HCT116 (cell line): ENCODE measurements around the gene MOB3A. TPM values are rescaled to one million over a fixed set of nuclear protein-coding genes. Genes with fewer than 3 reads are reported as not detected.
"Not testable (repeated sequence)": the region's sequence is repeated elsewhere in the genome, so short reads cannot be mapped to it uniquely, and the experiment has no call there.

ENCODE experiments used
- ATAC-seq: fragments of 200-7000 bp; cut with Tn5 transposase; 2 replicates; pipeline ENCODE4 v1.9.1; 2020; ENCODE audit warnings: mild to moderate bottlenecking, moderate library complexity
- BruUV-seq: library from RNA; stranded (reverse); fragments of 400-500 nt; replicated peaks from 2 replicates; lab custom pipeline; 2021; lab: Mats Ljungman, UMichigan
- CTCF ChIA-PET: fragments of 300-600 bp; sonication (Branson Sonifier 250); formaldehyde crosslinking; loops from one replicate; lab custom pipeline; 2021; ENCODE audit warnings: antibody characterized with exemption; lab: Charles Lee
- POLR2A ChIA-PET: fragments of 300-600, 350-600 bp; sonication (Branson Sonifier 250); formaldehyde crosslinking; loops from one replicate; lab custom pipeline; 2021; ENCODE audit warnings: antibody characterized with exemption; lab: Charles Lee
- RAD21 ChIA-PET, 2 experiments: fragments of 300-600 bp; sonication (Branson Sonifier 250); formaldehyde crosslinking; loops; one replicate each; lab custom pipeline; 2023; ENCODE audit warnings: low total read pairs in 2 of 2; ENCODE audit not compliant: uncharacterized antibody in 2 of 2, unreplicated experiment in 2 of 2, low non-redundant PET in 1 of 2; lab: Charles Lee
- DNase-seq: peaks from one replicate; pipeline ENCODE4 v3.0.0-alpha.2; 2010; ENCODE audit warnings: low read depth, low spot score
- H2AFZ ChIP-seq: fragments of 200-600 bp; shearing (Covaris generic), sonication (generic); 2 replicates; pipeline ENCODE4 v1.6.1; 2017; ENCODE audit warnings: low read depth, mixed run types, mixed read lengths, antibody characterized with exemption, low read length; ENCODE audit not compliant: poor library complexity, severe bottlenecking
- H3K27ac ChIP-seq: 2 replicates; pipeline ENCODE4 v1.5.1; 2012; ENCODE audit warnings: low read depth, low read length
- H3K27me3 ChIP-seq: fragments of 200-600 bp; sonication (generic); 2 replicates; pipeline ENCODE4 v1.6.1; 2016; ENCODE audit warnings: mixed run types, low read length, mixed read lengths; ENCODE audit not compliant: insufficient read depth
- H3K36me3 ChIP-seq, 2 experiments: fragments of 200-500 bp in 1 of 2; fragments of 200-600 bp in 1 of 2; sonication (Bioruptor generic) in 1 of 2; sonication (generic) in 1 of 2; 2 replicates each; pipeline versions ENCODE4 v1.5.1 to v1.6.1; 2014 to 2016; ENCODE audit warnings: low read length in 2 of 2, inconsistent platforms in 1 of 2, mixed read lengths in 1 of 2, mixed run types in 1 of 2; ENCODE audit not compliant: insufficient read depth in 2 of 2, control insufficient read depth in 1 of 2
- H3K4me1 ChIP-seq, 2 experiments: fragments of 200-600 bp in 1 of 2; sonication (generic) in 1 of 2; 2 replicates each; pipeline versions ENCODE4 v1.5.1 to v1.6.1; 2012 to 2017; ENCODE audit warnings: low read length in 2 of 2, inconsistent platforms in 1 of 2, mild to moderate bottlenecking in 1 of 2, mixed read lengths in 1 of 2, mixed run types in 1 of 2, moderate library complexity in 1 of 2; ENCODE audit not compliant: insufficient read depth in 2 of 2, control insufficient read depth in 1 of 2
- H3K4me2 ChIP-seq: fragments of 200-600 bp; sonication (generic); 2 replicates; pipeline ENCODE4 v1.6.1; 2017; ENCODE audit warnings: mixed run types, low read length, mixed read lengths
- H3K4me3 ChIP-seq, 2 experiments: fragments of 200-600 bp in 1 of 2; sonication (generic) in 1 of 2; replicated peaks in 1 of 2; 2 replicates each; pipeline ENCODE4 v1.5.1; 2011 to 2016; ENCODE audit warnings: low read length in 2 of 2, control low read depth in 1 of 2, low read depth in 1 of 2, mild to moderate bottlenecking in 1 of 2, mixed read lengths in 1 of 2, mixed run types in 1 of 2
- H3K79me2 ChIP-seq: fragments of 200-600 bp; sonication (generic); 2 replicates; pipeline ENCODE4 v1.6.1; 2017; ENCODE audit warnings: mild to moderate bottlenecking, mixed run types, low read length, moderate library complexity, mixed read lengths; ENCODE audit not compliant: insufficient read depth
- H3K9ac ChIP-seq: fragments of 200-600 bp; sonication (generic); 2 replicates; pipeline ENCODE4 v1.6.1; 2016; ENCODE audit warnings: low read length, mixed read lengths
- H3K9me2 ChIP-seq: fragments of 200-600 bp; sonication (generic), shearing (Covaris generic); 2 replicates; pipeline ENCODE4 v1.6.1; 2017; ENCODE audit warnings: mixed run types, mild to moderate bottlenecking, moderate library complexity; ENCODE audit not compliant: insufficient read depth
- H3K9me3 ChIP-seq, 2 experiments: fragments of 200-500 bp in 1 of 2; fragments of 200-600 bp in 1 of 2; sonication (Bioruptor generic) in 1 of 2; sonication (generic) in 1 of 2; 2 replicates each; pipeline ENCODE4 v1.6.1; 2014 to 2017; ENCODE audit warnings: low read length in 2 of 2, mixed read lengths in 2 of 2, inconsistent platforms in 1 of 2, low read depth in 1 of 2, mild to moderate bottlenecking in 1 of 2, mixed run types in 1 of 2, moderate library complexity in 1 of 2; ENCODE audit not compliant: control insufficient read depth in 1 of 2, insufficient read depth in 1 of 2
- H4K20me1 ChIP-seq: fragments of 200-600 bp; sonication (generic), shearing (Covaris generic); 2 replicates; pipeline ENCODE4 v1.6.1; 2017; ENCODE audit warnings: mixed run types, mild to moderate bottlenecking, moderate library complexity; ENCODE audit not compliant: insufficient read depth
- CBX3 ChIP-seq: IDR thresholded peaks from 2 replicates; pipeline ENCODE4 v1.6.1; 2012; ENCODE audit warnings: low read depth
- EGR1 ChIP-seq: IDR thresholded peaks from 2 replicates; pipeline ENCODE4 v1.6.1; 2012; ENCODE audit warnings: low read depth
- ELF1 ChIP-seq: IDR thresholded peaks from 2 replicates; pipeline ENCODE4 v1.6.1; 2012; ENCODE audit warnings: low read depth, borderline replicate concordance
- EZH2phosphoT487 ChIP-seq: fragments of 200-600 bp; IDR thresholded peaks from 2 replicates; pipeline ENCODE4 v1.6.1; 2018; ENCODE audit warnings: antibody characterized with exemption, borderline replicate concordance
- FOSL1 ChIP-seq: IDR thresholded peaks from 2 replicates; pipeline ENCODE4 v1.6.1; 2012; ENCODE audit warnings: low read depth
- JUND ChIP-seq: IDR thresholded peaks from 2 replicates; pipeline ENCODE4 v1.6.1; 2012
- POLR2A ChIP-seq: IDR thresholded peaks from 2 replicates; pipeline ENCODE4 v1.7.0; 2011; ENCODE audit warnings: borderline replicate concordance; ENCODE audit not compliant: insufficient read depth, insufficient read length; ENCODE audit errors: extremely low read depth
- POLR2AphosphoS5 ChIP-seq: IDR thresholded peaks from 2 replicates; pipeline ENCODE4 v1.6.1; 2011; ENCODE audit warnings: mild to moderate bottlenecking, low read depth, low read length, moderate library complexity
- SP1 ChIP-seq: IDR thresholded peaks from 2 replicates; pipeline ENCODE4 v1.6.1; 2012; ENCODE audit warnings: low read depth
- SRF ChIP-seq: IDR thresholded peaks from 2 replicates; pipeline ENCODE4 v1.6.1; 2012; ENCODE audit warnings: low read depth
- YY1 ChIP-seq: IDR thresholded peaks from 2 replicates; pipeline ENCODE4 v1.6.1; 2011; ENCODE audit warnings: low read length, low read depth, moderate library complexity, mild to moderate bottlenecking; ENCODE audit not compliant: insufficient replicate concordance; ENCODE audit errors: extremely low read depth
- ZFX ChIP-seq: fragments of 450-650 bp; IDR thresholded peaks from 2 replicates; pipeline ENCODE4 v1.6.1; 2017
- ZNF274 ChIP-seq: fragments of 200-500 bp; sonication (Bioruptor generic); IDR thresholded peaks from 2 replicates; pipeline ENCODE4 v1.6.1; 2014; ENCODE audit warnings: mild to moderate bottlenecking, low read depth, low read length, inconsistent platforms
- intact Hi-C: fragments of 100-400 bp; cut with micrococcal nuclease; formaldehyde crosslinking; loops from 2 replicates; pipeline ENCODE4 v1.10.0; 2022
- total RNA-seq: library from RNA; stranded (reverse); gene quantifications from one replicate; pipeline ENCODE4 v1.2.1, GENCODE V29; 2021; ENCODE audit not compliant: unreplicated experiment
- TF ChIP-seq, protein P1 (sequence below): IDR thresholded peaks from 2 replicates; pipeline ENCODE4 v1.6.1; 2011; ENCODE audit warnings: mild to moderate bottlenecking, low read length, moderate library complexity; ENCODE audit not compliant: insufficient replicate concordance; ENCODE audit errors: extremely low read depth
- TF ChIP-seq, protein P2 (sequence below): IDR thresholded peaks from 2 replicates; pipeline ENCODE4 v1.6.1; 2012
- TF ChIP-seq, protein P3 (sequence below), 3 experiments: fragments of 200-600 bp in 1 of 3; sonication (generic) in 1 of 3; IDR thresholded peaks in 2 of 3; conservative IDR thresholded peaks in 1 of 3; 2 replicates each; pipeline ENCODE4 v1.5.1; 2012 to 2017; ENCODE audit warnings: low read depth in 2 of 3, low read length in 2 of 3, antibody characterized with exemption in 1 of 3, borderline replicate concordance in 1 of 3, control low read depth in 1 of 3, mild to moderate bottlenecking in 1 of 3, mixed read lengths in 1 of 3, mixed run types in 1 of 3, moderate library complexity in 1 of 3; ENCODE audit not compliant: insufficient read depth in 1 of 3

The MOB3A gene
- total RNA-seq, 1 experiment from 2014 or later, result 32.1 TPM

DNA sequence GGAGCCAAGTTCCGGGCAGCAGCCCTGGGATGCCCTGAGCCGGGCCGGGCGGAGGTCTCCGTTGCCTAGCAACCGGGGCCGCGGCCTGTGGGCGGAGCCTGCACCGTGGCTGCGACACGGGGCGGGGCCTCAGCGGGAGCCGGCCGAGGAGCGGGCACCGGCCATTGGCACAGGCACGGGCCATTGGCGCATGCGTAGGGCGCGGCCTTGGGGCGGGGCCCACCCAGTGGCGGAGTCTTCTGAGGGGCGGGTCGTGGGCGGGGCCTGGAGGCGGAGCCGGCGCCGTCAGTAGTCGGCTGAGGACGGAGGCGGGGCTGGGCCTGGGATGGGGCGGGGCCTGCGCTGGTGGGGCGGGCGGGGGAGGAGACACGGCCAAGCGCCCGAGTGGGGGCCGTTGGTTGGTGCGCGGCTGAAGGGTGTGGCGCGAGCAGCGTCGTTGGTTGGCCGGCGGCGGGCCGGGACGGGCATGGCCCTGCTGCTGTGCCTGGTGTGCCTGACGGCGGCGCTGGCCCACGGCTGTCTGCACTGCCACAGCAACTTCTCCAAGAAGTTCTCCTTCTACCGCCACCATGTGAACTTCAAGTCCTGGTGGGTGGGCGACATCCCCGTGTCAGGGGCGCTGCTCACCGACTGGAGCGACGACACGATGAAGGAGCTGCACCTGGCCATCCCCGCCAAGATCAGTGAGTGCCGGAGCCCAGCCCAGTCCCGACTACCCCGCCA lies 515 bp upstream of the MOB3A start, which contains the start of gene IZUMO4:
TSS of gene IZUMO4 (plus strand) at position 436 of the 723 bp plus-strand sequence. CDS start at position 467, 31 bp downstream.
- DNase-seq (peak; percentile 92), ATAC-seq (peak; percentile 87)
- H3K4me2 ChIP-seq, result peak within 1 kb of the TSS; percentile 91
- H3K36me3 ChIP-seq, result peaks cover 3 to 11% of the 10 kb centered on the region in 2 experiments; a peak in 2 of 4 replicates
- H3K9me3 ChIP-seq, result no peaks in the 10 kb centered on the region
- H3K4me3 ChIP-seq, result peak within 1 kb of the TSS; percentile 77 to 88
- peak within 1 kb of the TSS; percentile 99 for H3K27ac ChIP-seq
- H3K4me1 ChIP-seq, result peaks cover 11 to 24% of the 10 kb centered on the region in 2 experiments
- intact Hi-C loops, result loop anchor here (1.0 kb wide), 1 partner anchor 77 kb away; no protein-coding TSS in a partner anchor
- no TSS peak for BruUV-seq
- no peaks in the 10 kb centered on the region for H3K27me3 ChIP-seq
- H3K79me2 ChIP-seq, result peaks cover 18% of the 10 kb centered on the region
- no peaks in the 10 kb centered on the region for H3K9me2 ChIP-seq
- no peak within 1 kb of the TSS for H2AFZ ChIP-seq
- TF ChIP-seq SRF, result no peak
- no peak for TF ChIP-seq ELF1
- TF ChIP-seq, protein P1, sequence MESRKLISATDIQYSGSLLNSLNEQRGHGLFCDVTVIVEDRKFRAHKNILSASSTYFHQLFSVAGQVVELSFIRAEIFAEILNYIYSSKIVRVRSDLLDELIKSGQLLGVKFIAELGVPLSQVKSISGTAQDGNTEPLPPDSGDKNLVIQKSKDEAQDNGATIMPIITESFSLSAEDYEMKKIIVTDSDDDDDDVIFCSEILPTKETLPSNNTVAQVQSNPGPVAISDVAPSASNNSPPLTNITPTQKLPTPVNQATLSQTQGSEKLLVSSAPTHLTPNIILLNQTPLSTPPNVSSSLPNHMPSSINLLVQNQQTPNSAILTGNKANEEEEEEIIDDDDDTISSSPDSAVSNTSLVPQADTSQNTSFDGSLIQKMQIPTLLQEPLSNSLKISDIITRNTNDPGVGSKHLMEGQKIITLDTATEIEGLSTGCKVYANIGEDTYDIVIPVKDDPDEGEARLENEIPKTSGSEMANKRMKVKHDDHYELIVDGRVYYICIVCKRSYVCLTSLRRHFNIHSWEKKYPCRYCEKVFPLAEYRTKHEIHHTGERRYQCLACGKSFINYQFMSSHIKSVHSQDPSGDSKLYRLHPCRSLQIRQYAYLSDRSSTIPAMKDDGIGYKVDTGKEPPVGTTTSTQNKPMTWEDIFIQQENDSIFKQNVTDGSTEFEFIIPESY, result no peak
- TF ChIP-seq SP1, result no peak
- no peak for TF ChIP-seq ZNF274
- no peak for TF ChIP-seq JUND
- TF ChIP-seq EZH2phosphoT487, result no peak
- no peak for TF ChIP-seq YY1
- no peak for TF ChIP-seq POLR2AphosphoS5
- TF ChIP-seq, protein P2, sequence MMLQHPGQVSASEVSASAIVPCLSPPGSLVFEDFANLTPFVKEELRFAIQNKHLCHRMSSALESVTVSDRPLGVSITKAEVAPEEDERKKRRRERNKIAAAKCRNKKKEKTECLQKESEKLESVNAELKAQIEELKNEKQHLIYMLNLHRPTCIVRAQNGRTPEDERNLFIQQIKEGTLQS, result no peak
- no peak for TF ChIP-seq CBX3
- TF ChIP-seq ZFX, result no peak
- TF ChIP-seq, protein P3, sequence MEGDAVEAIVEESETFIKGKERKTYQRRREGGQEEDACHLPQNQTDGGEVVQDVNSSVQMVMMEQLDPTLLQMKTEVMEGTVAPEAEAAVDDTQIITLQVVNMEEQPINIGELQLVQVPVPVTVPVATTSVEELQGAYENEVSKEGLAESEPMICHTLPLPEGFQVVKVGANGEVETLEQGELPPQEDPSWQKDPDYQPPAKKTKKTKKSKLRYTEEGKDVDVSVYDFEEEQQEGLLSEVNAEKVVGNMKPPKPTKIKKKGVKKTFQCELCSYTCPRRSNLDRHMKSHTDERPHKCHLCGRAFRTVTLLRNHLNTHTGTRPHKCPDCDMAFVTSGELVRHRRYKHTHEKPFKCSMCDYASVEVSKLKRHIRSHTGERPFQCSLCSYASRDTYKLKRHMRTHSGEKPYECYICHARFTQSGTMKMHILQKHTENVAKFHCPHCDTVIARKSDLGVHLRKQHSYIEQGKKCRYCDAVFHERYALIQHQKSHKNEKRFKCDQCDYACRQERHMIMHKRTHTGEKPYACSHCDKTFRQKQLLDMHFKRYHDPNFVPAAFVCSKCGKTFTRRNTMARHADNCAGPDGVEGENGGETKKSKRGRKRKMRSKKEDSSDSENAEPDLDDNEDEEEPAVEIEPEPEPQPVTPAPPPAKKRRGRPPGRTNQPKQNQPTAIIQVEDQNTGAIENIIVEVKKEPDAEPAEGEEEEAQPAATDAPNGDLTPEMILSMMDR (IDR thresholded peaks at IDR 0.05 in 2 of 3, conservative IDR thresholded peaks at IDR 0.05 in 1 of 3; ENCODE audit: borderline replicate concordance in 1 of 3, insufficient read depth in 1 of 3, low read depth in 2 of 3, low read length in 2 of 3), result peak in 2 of 3 experiments; percentile 30 to 40; a peak in 3 of 6 replicates
- TF ChIP-seq EGR1, result peak; percentile 38; the same call in 1 of the 2 replicates
- no peak for TF ChIP-seq FOSL1
- TF ChIP-seq POLR2A, result no peak
- CTCF ChIA-PET, result no interaction called here
- peak within 1 kb of the TSS; percentile 86 for H3K9ac ChIP-seq
- RAD21 ChIA-PET, result no interaction called here
- H4K20me1 ChIP-seq, result no peaks in the 10 kb centered on the region
- POLR2A ChIA-PET, result no interaction called here

DNA sequence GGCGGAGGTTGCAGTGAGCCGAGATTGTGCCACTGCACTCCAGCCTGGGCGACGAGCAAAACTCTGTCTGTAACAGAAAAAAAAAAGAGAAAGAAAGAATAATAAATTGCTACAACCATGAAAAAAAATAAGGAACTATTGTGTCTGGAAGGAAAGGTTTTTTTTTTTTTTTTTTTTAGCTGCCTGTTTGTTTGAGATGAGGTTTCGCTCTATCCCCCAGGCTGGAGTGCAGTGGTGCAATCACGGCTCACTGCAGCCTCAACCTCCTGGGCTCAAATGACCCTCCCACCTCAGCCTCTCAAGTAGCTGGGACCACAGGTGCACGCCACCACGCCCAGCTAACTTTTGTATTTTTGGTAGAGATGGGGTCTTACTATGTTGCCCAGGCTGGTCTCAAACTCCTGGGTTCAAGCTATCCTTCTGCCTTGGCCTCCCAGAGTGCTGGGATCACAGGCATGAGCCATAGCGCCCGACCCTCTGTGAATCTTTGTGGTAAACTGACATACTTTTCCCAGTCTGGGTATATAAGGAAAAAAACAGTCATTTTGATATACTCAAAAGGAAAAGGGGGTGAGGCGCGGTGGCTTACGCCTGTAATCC lies 4.1 kb downstream of the MOB3A start:
- H3K9ac ChIP-seq, BruUV-seq, intact Hi-C loops, ATAC-seq, H3K27ac ChIP-seq, RAD21 ChIA-PET, H2AFZ ChIP-seq, H3K9me2 ChIP-seq, H4K20me1 ChIP-seq, H3K4me3 ChIP-seq, H3K27me3 ChIP-seq, H3K36me3 ChIP-seq, DNase-seq, H3K9me3 ChIP-seq, H3K4me2 ChIP-seq: not testable (repeated sequence)
- CTCF ChIA-PET, result interaction anchor here (0.6 to 0.9 kb wide), 2 partner anchors 21 to 76 kb away, joined by 3 to 9 read pairs; partner anchors contain the start of gene BTBD2
- Histone ChIP-seq H3K4me1 (peaks cover 32 to 56% of the 10 kb centered on the region in 2 experiments), H3K79me2 (peaks cover 29% of the 10 kb centered on the region)
- POLR2A ChIA-PET, result interaction anchor here (0.6 kb wide), 3 partner anchors 19 to 68 kb away, joined by 3 to 4 read pairs (median 3); no protein-coding TSS in a partner anchor
